ENCODE data around the gene LAMA5.
"Not testable (repeated sequence)": the region's sequence is repeated elsewhere in the genome, so short reads cannot be mapped to it uniquely, and the experiment has no call there.

LAMA5 gene

GRCh38 chr20:62390317-62391164 is 23.4 kb upstream of the LAMA5 start:
- DNase-seq: no peak

GRCh38 chr20:62389601-62390087 is 22.5 kb upstream of the LAMA5 start:
- no peak for DNase-seq

- no peak for DNase-seq
Measured at GRCh38 chr20:62388839-62389600, 21.9 kb upstream of the LAMA5 start.

- DNase-seq: no peak
Measured at GRCh38 chr20:62387933-62388635, 21.0 kb upstream of the LAMA5 start.

GRCh38 chr20:62387219-62387913 is 20.3 kb upstream of the LAMA5 start:
- no peak for DNase-seq

- peak; percentile 98 to 99 for DNase-seq
Measured at GRCh38 chr20:62386383-62387218, 19.5 kb upstream of the LAMA5 start, which contains the start of gene RPS21. TSS of gene RPS21 (plus strand) at chr20:62387103. CDS start at chr20:62387339, 236 bp downstream.

- DNase-seq: peak; percentile 91
Measured at GRCh38 chr20:62382306-62383198, 15.4 kb upstream of the LAMA5 start.

- no peak for DNase-seq
Measured at GRCh38 chr20:62381842-62382241, 14.7 kb upstream of the LAMA5 start.

GRCh38 chr20:62381202-62381797 is 14.2 kb upstream of the LAMA5 start:
- peak; percentile 53 to 68 for DNase-seq

GRCh38 chr20:62378215-62378614 is 11.1 kb upstream of the LAMA5 start:
- DNase-seq: no peak

GRCh38 chr20:62377615-62378178 is 10.6 kb upstream of the LAMA5 start:
- DNase-seq: no peak

GRCh38 chr20:62377064-62377461 is 10.0 kb upstream of the LAMA5 start:
- no peak for DNase-seq

- peak; percentile 78 to 93 for DNase-seq
Measured at GRCh38 chr20:62376112-62377063, 9.3 kb upstream of the LAMA5 start.

GRCh38 chr20:62374331-62375152 is 7.4 kb upstream of the LAMA5 start:
- peak; percentile 50 to 73 for DNase-seq

- DNase-seq: not testable (repeated sequence)
Measured at GRCh38 chr20:62373631-62374179, 6.6 kb upstream of the LAMA5 start.

GRCh38 chr20:62372042-62372993 is 5.2 kb upstream of the LAMA5 start:
- DNase-seq: no peak

Measured in SHP77 (cell line).